HG03039 (cell line): Measurements from ENCODE around the gene P3R3URF.
A peak's percentile ranks its signal among the peaks of the same experiment; 100 is the strongest.

Experiments
- ATAC-seq: cut with Tn5 transposase; IDR thresholded peaks from one replicate; pipeline ENCODE4 v1.9.1; 2021; ENCODE audit warnings: mild to moderate bottlenecking, moderate library complexity; ENCODE audit not compliant: unreplicated experiment

P3R3URF gene

DNA sequence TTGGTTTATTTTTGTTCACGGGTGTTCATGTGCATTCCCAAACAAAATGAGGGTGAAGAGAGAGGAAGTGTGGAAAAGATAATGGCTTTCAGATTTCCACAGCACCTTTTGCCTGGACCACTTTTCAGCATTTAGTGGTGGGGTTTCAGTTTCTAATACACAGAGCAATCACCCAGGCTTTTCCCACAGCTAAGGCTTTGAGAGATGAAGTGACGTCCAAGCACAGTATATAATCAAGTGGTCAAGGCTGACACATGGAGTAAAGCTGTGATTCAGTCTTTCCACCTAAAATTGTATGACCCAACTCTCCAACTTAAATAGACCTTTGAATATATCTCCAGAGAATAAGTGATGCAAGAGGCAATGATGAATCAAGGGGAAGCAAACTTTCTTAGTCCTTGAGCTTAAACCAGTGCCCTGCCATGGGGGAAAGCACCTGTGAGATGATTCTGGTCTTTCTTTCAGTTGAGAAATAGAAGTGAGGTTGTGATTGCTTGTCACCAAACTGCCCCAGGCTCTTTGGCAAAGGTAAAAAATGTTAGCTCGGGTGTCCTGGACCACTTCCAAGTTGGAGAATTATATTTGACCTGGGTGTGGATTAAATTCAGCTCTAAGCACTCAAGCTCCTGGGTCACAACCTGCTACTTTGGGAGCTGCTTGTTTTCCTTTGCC lies 41.5 kb downstream of the P3R3URF start:
- ATAC-seq = no peak

DNA sequence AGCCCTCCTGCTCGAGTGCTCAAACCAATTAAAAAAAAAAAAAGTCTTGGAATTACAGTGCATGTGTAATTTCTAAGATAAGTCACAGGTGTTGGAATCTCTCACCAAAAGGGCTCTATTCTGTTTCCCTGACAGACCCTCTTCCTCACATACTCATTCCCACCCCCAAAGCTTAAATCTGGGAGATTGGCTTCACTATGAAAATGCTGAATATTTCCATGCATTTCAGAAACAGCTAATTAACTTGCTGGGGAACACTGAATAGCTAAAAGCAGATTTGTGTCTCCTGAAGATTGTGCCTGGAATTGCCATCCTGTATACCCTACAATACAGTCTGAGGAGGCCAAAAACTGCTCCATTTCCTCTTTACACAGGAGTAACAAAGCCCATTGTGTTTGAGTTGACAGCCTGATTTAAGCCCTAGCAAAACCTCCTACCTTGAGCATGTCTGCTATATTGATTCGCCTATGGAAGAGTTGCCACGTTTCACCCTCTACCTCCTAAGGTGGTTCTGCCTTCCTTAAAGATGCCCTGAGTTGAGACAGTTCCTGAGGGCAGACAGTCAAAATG lies 42.4 kb downstream of the P3R3URF start:
- no peak for ATAC-seq

DNA sequence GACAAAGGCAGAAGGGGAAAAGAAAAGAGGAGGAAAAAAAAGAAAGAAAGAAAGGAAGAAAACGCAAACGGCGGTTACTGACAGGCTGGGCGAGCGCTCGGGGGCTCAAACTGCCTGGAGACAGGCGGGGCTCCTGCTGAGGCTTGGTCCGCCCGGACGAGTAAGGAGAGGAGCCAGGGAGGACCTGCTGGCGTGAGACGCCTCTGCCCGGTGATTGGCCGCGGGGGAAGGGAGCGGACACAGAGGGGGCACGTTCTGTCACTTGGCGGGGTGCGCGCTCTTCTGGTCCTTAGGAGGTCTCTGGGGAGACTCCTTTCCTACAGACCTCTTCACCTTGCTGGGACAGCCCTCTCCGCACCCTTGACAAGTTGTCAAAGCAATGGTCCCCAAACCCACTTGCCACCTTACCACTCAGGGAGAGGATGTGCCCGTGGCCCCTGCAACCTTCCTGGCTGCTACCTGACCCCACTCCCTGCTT lies 43.1 kb downstream of the P3R3URF start:
- ATAC-seq = peak; percentile 45

DNA sequence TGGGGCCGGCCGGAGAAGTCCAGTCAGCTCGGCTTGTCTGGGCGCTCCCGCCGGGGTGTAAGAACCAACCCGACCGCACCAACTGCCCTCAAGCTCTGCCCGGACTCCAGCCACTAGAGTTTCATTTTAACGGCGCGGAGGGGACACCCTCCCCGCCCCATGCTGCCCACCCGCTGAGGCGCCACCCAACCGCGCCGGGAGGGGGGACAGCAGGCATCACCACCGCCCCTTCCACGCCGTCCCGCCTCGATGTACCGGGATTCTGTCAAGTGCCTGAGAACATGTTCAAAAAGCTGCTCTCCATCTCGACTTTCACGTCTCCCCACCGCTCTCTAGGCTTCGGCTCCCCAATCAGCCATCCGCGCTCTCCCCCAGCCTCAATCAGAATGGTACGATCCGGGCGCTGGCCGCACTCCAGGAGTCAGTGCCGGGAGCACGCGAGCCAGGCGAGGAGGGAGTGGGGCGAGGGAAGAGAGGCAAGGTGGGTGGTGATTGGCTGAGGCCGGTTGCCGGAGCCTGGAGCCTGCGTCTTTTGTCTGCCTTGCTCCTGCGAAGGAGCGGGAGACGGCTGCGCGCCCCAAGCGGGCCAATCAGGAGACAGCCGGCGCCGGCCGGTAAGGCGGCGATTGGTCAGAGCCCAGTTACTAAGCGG lies 43.6 kb downstream of the P3R3URF start, which contains the start of gene PIK3R3:
Gene PIK3R3 (minus strand): TSS at position 101 of the 652 bp plus-strand sequence. CDS start 677 bp downstream, outside the sequence.
- peak; percentile 85 for ATAC-seq

DNA sequence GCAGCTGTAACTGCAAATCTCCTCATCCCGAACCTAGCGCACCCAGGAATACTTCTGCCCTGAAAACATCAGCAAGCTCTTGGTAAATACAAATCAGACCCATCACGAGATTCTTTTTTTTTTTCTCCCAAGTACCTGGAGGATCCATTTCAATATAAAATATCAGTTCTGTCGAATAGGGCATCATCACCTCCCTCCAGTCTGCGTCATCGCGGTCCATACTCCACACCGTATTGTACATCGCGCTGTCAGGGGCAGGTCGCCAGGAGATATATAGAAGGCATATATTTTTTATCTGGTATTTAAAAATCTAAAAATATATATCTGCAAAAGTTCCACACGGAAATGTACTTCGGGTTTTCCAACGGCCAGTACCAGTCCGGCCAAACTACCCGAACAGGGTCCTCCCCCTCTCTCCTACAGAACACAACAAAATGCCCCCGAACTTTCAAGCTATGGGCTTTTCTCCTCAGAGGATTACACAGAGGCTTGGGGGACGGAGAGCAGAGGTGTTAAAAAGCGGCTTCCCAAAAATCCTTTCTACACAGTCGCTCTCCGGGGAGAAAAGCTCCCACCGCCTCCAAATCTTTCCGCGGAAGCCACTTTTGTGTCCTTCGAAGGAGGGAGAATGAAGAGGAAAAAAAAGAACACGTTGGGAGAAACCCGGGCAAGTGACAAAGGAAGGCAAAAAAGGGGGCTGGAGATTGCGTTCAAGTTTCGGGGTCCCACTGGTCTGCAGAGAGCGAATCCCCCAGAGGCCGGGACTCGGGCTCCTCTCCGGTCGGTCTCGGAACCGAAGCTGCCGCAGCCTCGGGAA lies 44.4 kb downstream of the P3R3URF start:
- ATAC-seq = no peak

DNA sequence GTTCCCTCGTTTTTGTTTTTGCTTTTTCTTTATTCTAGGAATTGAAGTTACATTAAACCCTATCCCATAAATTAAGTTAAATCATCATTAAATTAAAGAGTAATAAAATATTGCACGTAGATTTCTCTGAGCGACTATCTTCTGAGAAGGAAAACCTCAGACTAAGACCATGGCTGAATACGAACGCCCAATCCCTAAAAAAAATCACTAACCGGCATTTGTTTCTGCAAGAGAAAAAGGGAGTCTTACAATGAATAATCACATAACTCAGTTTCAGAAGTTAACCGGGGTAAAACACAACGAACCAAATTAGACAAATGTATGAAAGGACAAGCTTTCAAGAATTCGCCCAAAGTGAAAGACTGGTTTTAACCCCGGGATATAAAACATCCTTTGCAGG lies 45.2 kb downstream of the P3R3URF start:
- no peak for ATAC-seq

DNA sequence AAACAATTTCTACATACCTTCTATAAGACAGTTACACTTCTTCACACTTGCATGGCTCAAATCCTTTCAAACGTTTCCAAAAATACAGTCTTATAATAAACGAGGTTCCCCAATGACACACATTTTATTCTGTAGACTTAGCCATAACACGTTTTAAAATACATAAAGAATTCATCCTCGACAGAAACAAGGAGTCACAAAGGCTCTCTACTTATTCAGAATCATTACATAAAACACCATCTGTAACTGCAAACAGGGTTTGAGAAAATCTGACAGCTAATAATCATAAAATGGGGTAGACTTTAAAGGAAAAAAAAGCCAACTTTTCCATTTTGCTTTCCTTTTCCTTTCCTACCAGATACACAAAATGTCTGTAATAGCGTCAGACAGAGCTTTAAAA lies 45.7 kb downstream of the P3R3URF start:
- ATAC-seq = no peak

DNA sequence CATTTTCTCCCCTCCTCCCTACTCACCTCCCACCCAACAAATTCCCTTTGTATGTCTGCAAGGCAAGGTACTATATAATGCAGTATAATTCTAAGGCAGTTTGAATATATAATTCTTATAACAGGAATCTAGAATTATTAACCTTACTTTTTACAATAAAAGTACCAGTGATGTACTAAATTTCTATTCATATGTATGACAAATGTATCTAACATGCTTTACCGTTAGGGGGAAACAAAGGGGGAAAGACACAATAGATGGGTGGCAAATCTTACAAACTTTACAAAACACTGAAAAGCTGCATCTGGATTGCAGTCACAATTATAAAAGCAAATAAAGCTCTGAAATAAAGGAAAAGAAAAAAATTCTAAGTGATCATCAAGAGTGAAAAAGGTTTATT lies 46.2 kb downstream of the P3R3URF start:
- ATAC-seq = no peak

DNA sequence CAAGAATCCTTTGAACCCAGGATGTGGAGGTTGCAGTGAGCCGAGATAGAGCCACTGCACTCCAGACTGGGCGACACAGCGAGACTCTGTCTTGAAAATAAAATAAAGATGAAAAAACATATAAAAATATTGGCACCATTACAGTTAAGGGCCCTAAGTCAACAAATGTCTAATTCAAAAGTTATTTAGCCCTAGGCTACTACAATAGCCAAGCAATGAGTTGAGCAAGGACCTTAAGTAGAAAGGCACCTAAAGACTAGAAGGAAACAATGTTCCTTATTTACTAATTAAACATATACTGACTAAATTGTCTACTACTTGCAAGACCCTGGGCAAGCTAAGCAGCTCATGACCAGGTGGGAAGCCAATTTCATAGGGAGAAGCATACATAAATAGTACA lies 47.9 kb downstream of the P3R3URF start:
- no peak for ATAC-seq
